PC-3 (cell line): Measurements from ENCODE around the gene ILK. TPM values are rescaled to one million over a fixed set of nuclear protein-coding genes. Genes with fewer than 3 reads are reported as not detected.

ENCODE experiments used
- ATAC-seq: fragments of 200-7000 bp; cut with Tn5 transposase; 2 replicates; pipeline ENCODE4 v1.9.1; 2020; ENCODE audit warnings: mild to moderate bottlenecking, moderate library complexity
- BruUV-seq: library from RNA; stranded (reverse); fragments of 400-500 nt; replicated peaks from 2 replicates; lab custom pipeline; 2021; lab: Mats Ljungman, UMichigan
- CTCF ChIA-PET: fragments of 300-600 bp; sonication (Branson Sonifier 250); formaldehyde crosslinking; loops from one replicate; lab custom pipeline; 2022; ENCODE audit warnings: antibody characterized with exemption; lab: Charles Lee
- POLR2A ChIA-PET: fragments of 300-600 bp; sonication (Branson Sonifier 250); formaldehyde crosslinking; loops from one replicate; lab custom pipeline; 2022; ENCODE audit warnings: antibody characterized with exemption; ENCODE audit not compliant: unreplicated experiment; lab: Charles Lee
- DNase-seq: peaks from one replicate; pipeline ENCODE4 v3.0.0-alpha.2; 2015
- H2AFZ ChIP-seq: fragments of 300-600 bp; sonication (generic); 2 replicates; pipeline ENCODE4 v1.6.0; 2016; ENCODE audit warnings: antibody characterized with exemption, low read length
- H3F3A ChIP-seq: fragments of 300-600 bp; sonication (generic); one replicate; pipeline ENCODE4 v1.6.0; 2017; ENCODE audit warnings: antibody characterized with exemption, low read length, control low read depth, mild to moderate bottlenecking; ENCODE audit not compliant: unreplicated experiment
- H3K27ac ChIP-seq: fragments of 300-600 bp; sonication (generic); 2 replicates; pipeline ENCODE4 v1.5.1; 2016; ENCODE audit warnings: mild to moderate bottlenecking, low read length
- H3K27me3 ChIP-seq: fragments of 300-600 bp; sonication (generic); 2 replicates; pipeline ENCODE4 v1.6.1; 2016; ENCODE audit warnings: low read length, mixed read lengths
- H3K36me3 ChIP-seq: fragments of 300-600 bp; sonication (generic); 2 replicates; pipeline ENCODE4 v1.6.1; 2016; ENCODE audit warnings: low read depth, mixed run types, low read length, mixed read lengths
- H3K4me1 ChIP-seq: fragments of 300-600 bp; sonication (generic); 2 replicates; pipeline ENCODE4 v1.5.1; 2016; ENCODE audit warnings: low read length; ENCODE audit not compliant: insufficient read depth
- H3K4me2 ChIP-seq: fragments of 300-600 bp; sonication (generic); 2 replicates; pipeline ENCODE4 v1.6.0; 2016; ENCODE audit warnings: low read length
- H3K4me3 ChIP-seq: fragments of 300-600 bp; sonication (generic); 2 replicates; pipeline ENCODE4 v1.5.1; 2016; ENCODE audit warnings: mild to moderate bottlenecking, low read length, mixed read lengths
- H3K79me2 ChIP-seq: fragments of 300-600 bp; sonication (generic); 2 replicates; pipeline ENCODE4 v1.6.1; 2017; ENCODE audit warnings: low read length, mixed read lengths
- H3K9ac ChIP-seq: fragments of 300-600 bp; sonication (generic); 2 replicates; pipeline ENCODE4 v1.6.0; 2016; ENCODE audit warnings: mild to moderate bottlenecking, low read length
- H3K9me2 ChIP-seq: fragments of 300-600 bp; sonication (generic); replicated peaks from 2 replicates; pipeline ENCODE4 v1.6.1; 2016; ENCODE audit warnings: mixed run types, low read length, mixed read lengths
- H3K9me3 ChIP-seq: fragments of 300-600 bp; sonication (generic); 2 replicates; pipeline ENCODE4 v1.6.1; 2016; ENCODE audit warnings: low read length, mixed read lengths
- H4K20me1 ChIP-seq: fragments of 300-600 bp; sonication (generic); 2 replicates; pipeline ENCODE4 v1.6.1; 2016; ENCODE audit warnings: low read length, mixed read lengths
- CTCF ChIP-seq: fragments of 300-600 bp; sonication (generic); conservative IDR thresholded peaks from 2 replicates; pipeline ENCODE4 v1.5.1; 2017; ENCODE audit warnings: antibody characterized with exemption, low read depth, mild to moderate bottlenecking, low read length
- EZH2 ChIP-seq: fragments of 300-600 bp; sonication (generic); IDR thresholded peaks from one replicate; pipeline ENCODE4 v1.6.1; 2017; ENCODE audit warnings: antibody characterized with exemption, mild to moderate bottlenecking, low read length; ENCODE audit not compliant: unreplicated experiment
- EZH2phosphoT487 ChIP-seq: fragments of 300-600 bp; sonication (generic); IDR thresholded peaks from 2 replicates; pipeline ENCODE4 v1.6.1; 2018; ENCODE audit warnings: mild to moderate bottlenecking, antibody characterized with exemption, low read length, borderline replicate concordance
- intact Hi-C: fragments of 100-400 bp; cut with micrococcal nuclease; formaldehyde crosslinking; loops from 2 replicates; pipeline ENCODE4 v1.9.0; 2023
- total RNA-seq: library from RNA; depleted of rRNA; stranded (reverse); fragments of >200 nt; gene quantifications from 2 replicates; pipeline ENCODE4 v1.2.3, GENCODE V29; 2014

ILK gene
- total RNA-seq, 1 experiment from 2014 or later = 73.9 TPM

DNA sequence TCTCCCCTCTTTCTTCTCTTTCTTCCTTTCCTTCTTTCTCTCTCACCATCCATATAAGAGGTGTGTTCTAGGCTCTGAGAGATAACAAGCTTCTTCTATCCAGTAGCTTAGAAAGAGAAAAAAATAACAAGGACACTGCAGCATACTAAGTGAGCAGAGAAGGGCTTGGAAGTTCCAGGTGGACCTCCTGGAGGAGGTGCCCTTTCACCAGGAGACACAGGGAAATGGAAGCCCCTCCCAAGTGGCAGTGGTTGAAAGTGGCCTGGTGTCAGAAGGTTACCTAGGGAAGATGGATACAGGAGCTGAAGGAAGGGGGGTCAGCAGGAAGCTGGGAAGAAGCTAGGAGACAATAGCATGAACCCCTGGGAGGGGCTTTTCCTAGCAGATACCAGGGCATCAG is 46.5 kb downstream of the ILK start:
- intact Hi-C loops = no loop called here
- Histone ChIP-seq H3K36me3 (no peaks in the 10 kb centered on the region), H3K9ac (no peak overlapping the region), H4K20me1 (no peaks in the 10 kb centered on the region), H2AFZ (no peak overlapping the region), H3K4me3 (no peak overlapping the region), H3F3A (no peaks in the 10 kb centered on the region), H3K4me2 (no peak overlapping the region), H3K27ac (no peak overlapping the region), H3K4me1 (no peaks in the 10 kb centered on the region; the same call in 1 of the 2 replicates), H3K9me2 (no peaks in the 10 kb centered on the region), H3K9me3 (no peaks in the 10 kb centered on the region), H3K27me3 (peaks cover 50% of the 10 kb centered on the region), H3K79me2 (no peaks in the 10 kb centered on the region)
- ChIA-PET POLR2A (no interaction called here), CTCF (interaction anchor here (1.0 kb wide), 1 partner anchor 56 kb away, joined by 3 read pairs; no protein-coding TSS in a partner anchor)
- TF ChIP-seq CTCF (no peak), EZH2 (no peak), EZH2phosphoT487 (no peak)
- no peak for ATAC-seq
- BruUV-seq = no TSS peak
- no peak for DNase-seq

DNA sequence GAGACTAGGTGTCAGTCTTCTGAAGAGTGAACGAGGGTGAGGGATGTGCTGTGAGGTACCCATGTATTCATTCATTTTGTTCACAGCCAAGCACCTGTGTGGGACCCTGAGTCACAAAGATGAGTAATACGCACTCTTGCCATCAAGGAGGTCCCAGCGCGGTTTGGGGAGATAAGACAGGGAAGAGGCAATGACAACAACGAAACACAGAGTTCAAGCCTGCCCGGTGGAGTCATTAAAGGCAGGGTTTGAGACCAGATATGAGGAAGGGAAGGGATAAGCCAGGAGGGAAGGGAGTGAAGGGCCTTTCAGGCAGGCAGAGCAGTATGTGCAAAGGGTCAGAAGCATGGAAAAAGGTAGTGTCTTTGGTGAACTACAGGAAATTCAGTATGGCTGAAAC is 47.4 kb downstream of the ILK start:
- POLR2A ChIA-PET = no interaction called here
- ATAC-seq = peak; percentile 37; the same call in 1 of the 2 replicates

More for the DNA sequence above, 47.4 kb downstream of the ILK start:
- Histone ChIP-seq H3K4me1 (no peaks in the 10 kb centered on the region; the same call in 1 of the 2 replicates), H3K9ac (no peak overlapping the region), H3K27me3 (peaks cover 50% of the 10 kb centered on the region), H4K20me1 (no peaks in the 10 kb centered on the region), H3K4me2 (0 out of 2 replicates have a peak overlapping the region, but pooled peaks have one; percentile 16), H3K9me2 (no peaks in the 10 kb centered on the region), H3K27ac (no peak overlapping the region), H3K79me2 (no peaks in the 10 kb centered on the region), H3K36me3 (no peaks in the 10 kb centered on the region), H3F3A (no peaks in the 10 kb centered on the region), H2AFZ (no peak overlapping the region), H3K9me3 (no peaks in the 10 kb centered on the region), H3K4me3 (no peak overlapping the region)
- intact Hi-C loops = no loop called here
- peak; percentile 58 for DNase-seq
- no TSS peak for BruUV-seq
- TF ChIP-seq EZH2 = no peak
- TF ChIP-seq CTCF = no peak
- no peak for TF ChIP-seq EZH2phosphoT487
- CTCF ChIA-PET = no interaction called here
